GM12878 (cell line): ENCODE data around the gene PRKCE.

Experiments
- BHLHE40 ChIP-seq, 2 experiments: fragments of 450-650 bp in 1 of 2; IDR thresholded peaks; 2 replicates each; pipeline ENCODE4 v1.6.1; 2011 to 2017; ENCODE audit warnings: low read depth in 2 of 2, borderline replicate concordance in 1 of 2, improper control_type of control experiment in 1 of 2, low read length in 1 of 2, mild to moderate bottlenecking in 1 of 2
- CEBPB ChIP-seq, 2 experiments: fragments of 150-350 bp in 1 of 2; IDR thresholded peaks; 2 replicates each; pipeline ENCODE4 v1.6.1; 2012 to 2014; ENCODE audit warnings: low read depth in 2 of 2, low read length in 2 of 2, borderline replicate concordance in 1 of 2, inconsistent platforms in 1 of 2
- CREB1 ChIP-seq: IDR thresholded peaks from 2 replicates; pipeline ENCODE4 v1.6.1; 2012; ENCODE audit warnings: low read depth, mild to moderate bottlenecking, inconsistent platforms
- CTCF ChIP-seq, 3 experiments: IDR thresholded peaks in 2 of 3; conservative IDR thresholded peaks in 1 of 3; 2 replicates each; pipeline ENCODE4 v1.5.1; 2011; ENCODE audit warnings: low read depth in 3 of 3, low read length in 3 of 3, mild to moderate bottlenecking in 3 of 3, control low read depth in 2 of 3, moderate library complexity in 2 of 3, inconsistent platforms in 1 of 3, mixed read lengths in 1 of 3; ENCODE audit not compliant: control insufficient read depth in 2 of 3, insufficient read depth in 1 of 3; ENCODE audit errors: extremely low read depth in 1 of 3
- EP300 ChIP-seq, 2 experiments: fragments of 150-350 bp in 1 of 2; IDR thresholded peaks; 2 replicates each; pipeline ENCODE4 v1.6.1; 2011 to 2012; ENCODE audit warnings: low read depth in 2 of 2, low read length in 2 of 2, borderline replicate concordance in 1 of 2, improper control_type of control experiment in 1 of 2, inconsistent platforms in 1 of 2; ENCODE audit not compliant: control insufficient read depth in 1 of 2
- EZH2 ChIP-seq: IDR thresholded peaks from 2 replicates; pipeline ENCODE4 v1.6.1; 2012; ENCODE audit warnings: low read depth, mild to moderate bottlenecking, control low read depth, inconsistent platforms, low read length, borderline replicate concordance; ENCODE audit not compliant: control insufficient read depth
- JUNB ChIP-seq: IDR thresholded peaks from 2 replicates; pipeline ENCODE4 v1.6.1; 2016; ENCODE audit warnings: antibody characterized with exemption, mild to moderate bottlenecking
- RAD51 ChIP-seq: fragments of 450-650 bp; IDR thresholded peaks from 2 replicates; pipeline ENCODE4 v1.6.1; 2016; ENCODE audit warnings: moderate library complexity, mild to moderate bottlenecking, inconsistent platforms

DNA sequence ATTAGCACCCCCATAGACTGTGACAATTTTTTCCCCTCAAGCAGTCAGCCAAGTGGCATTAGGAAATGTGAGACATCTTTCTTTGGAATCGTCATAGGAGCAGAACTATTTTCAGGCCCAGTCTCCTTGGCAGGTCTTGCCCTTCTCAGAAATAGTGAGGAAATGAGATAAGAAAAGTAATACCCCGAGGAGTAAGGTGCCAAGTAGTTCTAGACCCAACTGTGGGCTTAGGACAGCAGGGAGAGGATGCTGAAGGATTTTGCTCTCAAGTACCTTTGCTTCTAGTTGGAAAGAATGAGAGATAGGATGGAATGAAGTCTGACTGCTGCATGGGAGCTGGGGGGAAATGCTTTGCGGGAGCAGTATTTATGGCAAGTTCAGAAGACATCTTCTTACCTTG is 31.8 kb downstream of the PRKCE start:
- TF ChIP-seq BHLHE40 (IDR thresholded peaks at IDR 0.05; ENCODE audit: borderline replicate concordance in 1 of 2, low read depth in 2 of 2, low read length in 1 of 2) (no peak), CEBPB (IDR thresholded peaks at IDR 0.05; ENCODE audit: borderline replicate concordance in 1 of 2, low read depth in 2 of 2, low read length in 2 of 2) (no peak), CTCF (IDR thresholded peaks at IDR 0.05 in 2 of 3, conservative IDR thresholded peaks at IDR 0.05 in 1 of 3; ENCODE audit: control insufficient read depth in 2 of 3, extremely low read depth in 1 of 3, insufficient read depth in 1 of 3, low read depth in 3 of 3, low read length in 3 of 3) (no peak), CREB1 (no peak), RAD51 (no peak), EP300 (IDR thresholded peaks at IDR 0.05; ENCODE audit: borderline replicate concordance in 1 of 2, control insufficient read depth in 1 of 2, low read depth in 2 of 2, low read length in 2 of 2) (no peak), JUNB (no peak), EZH2 (no peak)
